Stimulated activated naive CD8-positive, alpha-beta T cell treated with anti-CD3 and anti-CD28 coated beads, Interleukin-15, amount 100 ng/mL, for 72 hours (primary cell): Measurements from ENCODE around the gene C22orf31.

Source experiments
- ATAC-seq: fragments of 150-1000 bp; cut with Tn5 transposase; 2 replicates; pipeline ENCODE4 v1.10.0; 2021; ENCODE audit warnings: mild to moderate bottlenecking, moderate library complexity
- DNase-seq, 2 donors: peaks; one replicate each; pipeline ENCODE4 v3.0.0; 2021 to 2022
- H3K27ac Mint-ChIP-seq, 2 donors: one replicate each; pipeline ENCODE4 v1.8.0; 2022; ENCODE audit warnings: mild to moderate bottlenecking in 2 of 2, mixed read lengths in 2 of 2, moderate library complexity in 2 of 2
- H3K27me3 Mint-ChIP-seq: one replicate; pipeline ENCODE4 v1.8.0; 2022; ENCODE audit warnings: mixed read lengths
- H3K4me1 Mint-ChIP-seq: one replicate; pipeline ENCODE4 v1.8.0; 2022; ENCODE audit warnings: mild to moderate bottlenecking, mixed read lengths
- H3K4me3 Mint-ChIP-seq, 2 donors: one replicate each; pipeline ENCODE4 v1.8.0; 2022; ENCODE audit warnings: mild to moderate bottlenecking in 2 of 2, mixed read lengths in 2 of 2, moderate library complexity in 1 of 2
- H3K9me3 Mint-ChIP-seq, 2 donors: one replicate each; pipeline ENCODE4 v1.8.0; 2022; ENCODE audit warnings: mixed read lengths in 2 of 2

C22orf31 gene

GRCh38 chr22:29072193-29072978 lies 10.8 kb upstream of the C22orf31 start:
- peak overlapping the region; percentile 79 to 84 for H3K4me3 Mint-ChIP-seq
- peaks cover 78% of the 10 kb centered on the region for H3K27me3 Mint-ChIP-seq
- H3K4me1 Mint-ChIP-seq: peaks cover 34% of the 10 kb centered on the region
- DNase-seq: peak; percentile 86 to 88
- no peaks in the 10 kb centered on the region for H3K9me3 Mint-ChIP-seq
- ATAC-seq: peak; percentile 95
- H3K27ac Mint-ChIP-seq: no peak overlapping the region

GRCh38 chr22:29071261-29072045 lies 9.8 kb upstream of the C22orf31 start:
- Mint-ChIP-seq H3K4me1 (peaks cover 39% of the 10 kb centered on the region), H3K4me3 (peak overlapping the region; percentile 84 to 85), H3K9me3 (no peaks in the 10 kb centered on the region), H3K27me3 (peaks cover 81% of the 10 kb centered on the region), H3K27ac (peak overlapping the region in 1 of 2 donors; percentile 94)
- ATAC-seq: peak; percentile 35
- DNase-seq: peak; percentile 42 to 46

GRCh38 chr22:29070490-29070889 lies 8.9 kb upstream of the C22orf31 start:
- Mint-ChIP-seq H3K9me3 (no peaks in the 10 kb centered on the region), H3K27ac (no peak overlapping the region)

GRCh38 chr22:29069463-29069862 lies 7.8 kb upstream of the C22orf31 start:
- peaks cover 46% of the 10 kb centered on the region for H3K4me1 Mint-ChIP-seq
- H3K27me3 Mint-ChIP-seq: peaks cover 73% of the 10 kb centered on the region
- no peak for DNase-seq
- ATAC-seq: no peak
- H3K27ac Mint-ChIP-seq: no peak overlapping the region
- no peak overlapping the region for H3K4me3 Mint-ChIP-seq
- no peaks in the 10 kb centered on the region for H3K9me3 Mint-ChIP-seq

More at GRCh38 chr22:29070490-29070889, 8.9 kb upstream of the C22orf31 start:
- DNase-seq (no peak), ATAC-seq (no peak)
- Mint-ChIP-seq H3K27me3 (peaks cover 83% of the 10 kb centered on the region), H3K4me3 (peak overlapping the region; percentile 77 to 85), H3K4me1 (peaks cover 46% of the 10 kb centered on the region)

- Mint-ChIP-seq H3K9me3 (no peaks in the 10 kb centered on the region), H3K27me3 (peaks cover 74% of the 10 kb centered on the region), H3K4me1 (peaks cover 21% of the 10 kb centered on the region), H3K27ac (no peak overlapping the region), H3K4me3 (no peak overlapping the region)
- no peak for ATAC-seq
- DNase-seq: no peak
Measured at GRCh38 chr22:29065468-29066190, 4.0 kb upstream of the C22orf31 start.

- Mint-ChIP-seq H3K4me3 (no peak overlapping the region), H3K9me3 (no peaks in the 10 kb centered on the region), H3K27ac (no peak overlapping the region), H3K27me3 (peaks cover 59% of the 10 kb centered on the region), H3K4me1 (peaks cover 19% of the 10 kb centered on the region)
- no peak for ATAC-seq
- DNase-seq: no peak
Measured at GRCh38 chr22:29062286-29062821, 723 bp upstream of the C22orf31 start.

GRCh38 chr22:29060931-29061330 lies 700 bp downstream of the C22orf31 start:
- DNase-seq (no peak), ATAC-seq (no peak)
- peaks cover 10% of the 10 kb centered on the region for H3K4me1 Mint-ChIP-seq
- H3K27ac Mint-ChIP-seq: no peak overlapping the region
- H3K9me3 Mint-ChIP-seq: no peaks in the 10 kb centered on the region
- H3K4me3 Mint-ChIP-seq: no peak overlapping the region
- H3K27me3 Mint-ChIP-seq: peaks cover 44% of the 10 kb centered on the region

- ATAC-seq: no peak
- peaks cover 40% of the 10 kb centered on the region for H3K27me3 Mint-ChIP-seq
Measured at GRCh38 chr22:29060251-29060869, 1.3 kb downstream of the C22orf31 start.

GRCh38 chr22:29056472-29056871 lies 5.2 kb downstream of the C22orf31 start:
- H3K4me3 Mint-ChIP-seq: no peak overlapping the region
- DNase-seq (no peak), ATAC-seq (no peak)
- H3K4me1 Mint-ChIP-seq: no peaks in the 10 kb centered on the region
- H3K27ac Mint-ChIP-seq: no peak overlapping the region
- H3K9me3 Mint-ChIP-seq: no peaks in the 10 kb centered on the region
- peaks cover 16% of the 10 kb centered on the region for H3K27me3 Mint-ChIP-seq

More at GRCh38 chr22:29060251-29060869, 1.3 kb downstream of the C22orf31 start:
- Mint-ChIP-seq H3K4me3 (no peak overlapping the region), H3K4me1 (peaks cover 6% of the 10 kb centered on the region), H3K27ac (no peak overlapping the region), H3K9me3 (no peaks in the 10 kb centered on the region)
- no peak for DNase-seq

GRCh38 chr22:29055192-29055830 lies 6.3 kb downstream of the C22orf31 start:
- Mint-ChIP-seq H3K27me3 (peaks cover 4% of the 10 kb centered on the region), H3K4me1 (no peaks in the 10 kb centered on the region), H3K9me3 (no peaks in the 10 kb centered on the region), H3K4me3 (no peak overlapping the region), H3K27ac (peak overlapping the region in 1 of 2 donors; percentile 29)
- DNase-seq: no peak
- ATAC-seq: no peak

GRCh38 chr22:29054251-29054767 lies 7.3 kb downstream of the C22orf31 start:
- no peaks in the 10 kb centered on the region for H3K9me3 Mint-ChIP-seq
- H3K4me1 Mint-ChIP-seq: no peaks in the 10 kb centered on the region
- no peaks in the 10 kb centered on the region for H3K27me3 Mint-ChIP-seq
- DNase-seq: no peak
- no peak for ATAC-seq
- H3K4me3 Mint-ChIP-seq: no peak overlapping the region
- H3K27ac Mint-ChIP-seq: no peak overlapping the region

GRCh38 chr22:29053048-29053702 lies 8.5 kb downstream of the C22orf31 start:
- DNase-seq: no peak
- Mint-ChIP-seq H3K27ac (no peak overlapping the region), H3K9me3 (no peaks in the 10 kb centered on the region), H3K4me3 (no peak overlapping the region), H3K4me1 (no peaks in the 10 kb centered on the region), H3K27me3 (no peaks in the 10 kb centered on the region)
- no peak for ATAC-seq

GRCh38 chr22:29050457-29050856 lies 11.2 kb downstream of the C22orf31 start:
- ATAC-seq (no peak), DNase-seq (no peak)
- H3K27me3 Mint-ChIP-seq: no peaks in the 10 kb centered on the region
- H3K4me1 Mint-ChIP-seq: no peaks in the 10 kb centered on the region
- no peaks in the 10 kb centered on the region for H3K9me3 Mint-ChIP-seq
- H3K4me3 Mint-ChIP-seq: no peak overlapping the region
- no peak overlapping the region for H3K27ac Mint-ChIP-seq

- Mint-ChIP-seq H3K27me3 (no peaks in the 10 kb centered on the region), H3K27ac (no peak overlapping the region), H3K4me3 (no peak overlapping the region), H3K4me1 (no peaks in the 10 kb centered on the region), H3K9me3 (no peaks in the 10 kb centered on the region)
- no peak for ATAC-seq
- no peak for DNase-seq
Measured at GRCh38 chr22:29049655-29050263, 11.9 kb downstream of the C22orf31 start.
